Testis (tissue), 2 donors: ENCODE data around the gene RNU6-8.

Source experiments
- CTCF ChIP-seq, 3 experiments: fragments of 450-650 bp in 2 of 3; fragments of 200-600 bp in 1 of 3; sonication (generic) in 1 of 3; IDR thresholded peaks; one replicate each; pipeline ENCODE4 v1.5.1; 2016 to 2019; ENCODE audit warnings: antibody characterized with exemption in 3 of 3, mild to moderate bottlenecking in 2 of 3, moderate library complexity in 1 of 3
- POLR2A ChIP-seq: fragments of 450-650 bp; IDR thresholded peaks from one replicate; pipeline ENCODE4 v1.6.1; 2017; ENCODE audit warnings: antibody characterized with exemption, mild to moderate bottlenecking, moderate library complexity

GRCh38 chr14:32203928-32204357, 874 bp upstream of the RNU6-8 start:
- TF ChIP-seq POLR2A (no peak), CTCF (IDR thresholded peaks at IDR 0.05) (no peak)
